Measurements from ENCODE around the gene ENTREP1.
"Not testable (repeated sequence)": the region's sequence is repeated elsewhere in the genome, so short reads cannot be mapped to it uniquely, and the experiment has no call there.

The ENTREP1 gene

DNA sequence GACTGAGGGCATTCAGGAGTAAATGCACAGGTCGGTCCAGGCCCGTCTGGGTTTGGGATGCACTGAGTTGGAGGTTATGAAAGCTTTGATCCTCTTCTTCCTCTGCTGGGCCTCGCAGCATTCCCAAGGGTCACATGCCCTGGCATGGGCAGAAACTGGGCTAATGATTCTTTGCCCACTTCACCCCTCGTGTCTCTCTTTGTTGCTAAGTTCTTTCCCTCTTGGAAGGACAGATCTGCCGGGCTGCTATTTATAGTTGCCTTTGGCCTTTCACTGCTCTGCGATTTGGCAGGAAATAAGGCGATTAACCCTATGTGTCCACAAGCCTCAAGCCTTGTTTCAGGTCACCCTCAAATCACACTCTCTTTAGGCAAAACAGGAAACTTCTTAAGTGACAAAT is 66.9 kb downstream of the ENTREP1 start:
- no peak for ATAC-seq (ENCODE audit: low read depth)
- Mint-ChIP-seq H3K4me1 (no peaks in the 10 kb centered on the region), H3K27ac (no peak overlapping the region), H3K27me3 (peaks cover 10% of the 10 kb centered on the region), H3K36me3 (no peaks in the 10 kb centered on the region), H3K4me3 (no peak overlapping the region), H3K9me3 (no peaks in the 10 kb centered on the region)
- no peak for DNase-seq (ENCODE audit: low spot score in 2 of 2)

DNA sequence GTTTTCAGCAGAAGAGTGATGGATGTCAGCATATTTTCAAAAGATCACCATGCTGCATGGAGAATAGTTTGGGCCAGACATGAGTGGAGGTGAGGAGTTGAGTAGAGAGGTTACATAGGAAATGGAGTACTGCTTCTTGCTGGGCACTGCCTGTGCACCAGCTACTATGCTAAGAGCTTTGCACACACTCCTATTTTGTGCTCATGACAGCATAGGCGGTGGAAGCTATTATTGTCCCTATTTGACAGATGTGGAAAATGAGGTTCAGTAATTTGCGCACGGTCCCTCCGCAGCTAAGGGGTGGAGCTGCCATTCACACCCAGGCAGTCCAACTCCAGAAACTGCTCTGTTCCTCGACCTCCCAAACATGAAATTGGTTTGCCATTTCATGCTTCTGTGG is 67.8 kb downstream of the ENTREP1 start:
- peaks cover 8% of the 10 kb centered on the region for H3K27me3 Mint-ChIP-seq
- no peak overlapping the region for H3K27ac Mint-ChIP-seq
- no peaks in the 10 kb centered on the region for H3K36me3 Mint-ChIP-seq
- no peak for DNase-seq (ENCODE audit: low spot score in 2 of 2)
- no peaks in the 10 kb centered on the region for H3K4me1 Mint-ChIP-seq
- ATAC-seq (ENCODE audit: low read depth): no peak
- H3K4me3 Mint-ChIP-seq: no peak overlapping the region
- H3K9me3 Mint-ChIP-seq: no peaks in the 10 kb centered on the region

GRCh38 chr9:69393425-69393824 is 68.4 kb downstream of the ENTREP1 start:
- Mint-ChIP-seq H3K9me3 (no peaks in the 10 kb centered on the region), H3K4me3 (no peak overlapping the region), H3K27me3 (peaks cover 8% of the 10 kb centered on the region), H3K4me1 (no peaks in the 10 kb centered on the region), H3K27ac (no peak overlapping the region), H3K36me3 (no peaks in the 10 kb centered on the region)
- DNase-seq (ENCODE audit: low spot score in 2 of 2) (no peak), ATAC-seq (ENCODE audit: low read depth) (no peak)

DNA sequence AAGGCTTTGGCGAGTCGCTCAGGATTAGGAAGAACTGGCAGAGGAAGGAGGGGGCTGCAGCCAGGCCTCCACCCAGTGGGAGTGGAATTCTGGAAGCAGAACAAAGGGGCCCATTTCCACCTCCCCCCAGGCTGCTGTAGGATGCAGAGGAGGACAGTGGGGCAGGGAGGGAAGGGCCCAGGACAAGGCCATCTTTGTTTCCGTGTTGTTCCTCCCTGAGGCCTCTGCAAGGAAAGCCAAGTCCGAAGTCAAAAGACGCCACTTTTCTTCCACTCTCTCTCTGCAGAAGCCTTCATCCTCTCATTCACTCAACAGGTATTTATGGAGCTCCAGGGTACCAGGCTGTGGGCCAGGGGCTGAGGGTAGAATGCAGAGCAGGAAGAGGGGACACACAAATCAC is 70.7 kb downstream of the ENTREP1 start:
- Mint-ChIP-seq H3K27me3 (peaks cover 8% of the 10 kb centered on the region), H3K4me1 (no peaks in the 10 kb centered on the region), H3K27ac (no peak overlapping the region), H3K36me3 (no peaks in the 10 kb centered on the region), H3K4me3 (no peak overlapping the region), H3K9me3 (peaks cover under 1% of the 10 kb centered on the region)
- DNase-seq (ENCODE audit: low spot score in 2 of 2) (no peak), ATAC-seq (ENCODE audit: low read depth) (no peak)

GRCh38 chr9:69396759-69397158 is 71.7 kb downstream of the ENTREP1 start:
- Mint-ChIP-seq H3K4me1 (no peaks in the 10 kb centered on the region), H3K27me3 (peaks cover 8% of the 10 kb centered on the region), H3K36me3 (no peaks in the 10 kb centered on the region), H3K9me3 (peaks cover 2% of the 10 kb centered on the region), H3K4me3 (no peak overlapping the region), H3K27ac (no peak overlapping the region)
- DNase-seq (ENCODE audit: low spot score in 2 of 2) (no peak), ATAC-seq (ENCODE audit: low read depth) (no peak)

DNA sequence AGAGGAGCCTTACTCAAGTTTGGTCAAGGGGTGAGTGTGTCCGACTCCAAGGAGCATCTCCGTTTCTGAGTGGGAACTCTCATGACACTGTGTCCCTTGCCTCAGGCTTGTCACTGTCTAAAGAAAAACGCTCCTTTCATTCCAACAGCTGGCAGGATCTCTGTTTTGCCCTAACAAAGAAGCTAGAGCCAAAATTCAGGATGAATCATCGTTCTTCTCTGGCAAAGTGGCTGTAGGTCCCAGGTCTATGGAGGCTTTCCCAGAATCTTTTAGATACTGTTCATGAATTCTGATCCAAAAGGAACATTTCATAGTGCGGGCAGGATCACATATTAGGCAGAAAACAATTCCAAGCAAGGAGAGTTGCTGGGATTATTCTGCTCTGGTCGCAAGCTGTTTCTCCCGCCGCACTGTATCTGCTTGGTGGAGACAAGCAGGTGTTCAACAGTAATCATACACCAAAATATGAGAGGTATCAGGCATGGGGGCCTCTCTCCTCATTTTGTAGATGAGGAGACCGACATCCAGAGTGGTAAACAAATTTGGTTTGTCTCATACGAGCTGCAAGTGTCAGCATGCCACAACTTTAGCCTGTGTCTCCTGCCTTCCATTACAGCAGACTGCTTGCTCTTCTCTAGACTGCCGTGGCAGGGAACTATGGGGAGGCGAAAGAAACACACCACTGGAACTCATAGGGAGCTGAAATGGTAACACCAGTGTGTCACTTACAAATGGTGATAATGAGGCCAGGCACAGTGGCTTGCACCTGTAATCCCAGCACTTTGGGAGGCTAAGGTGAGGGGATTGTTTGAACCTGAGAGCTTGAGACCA is 72.6 kb downstream of the ENTREP1 start:
- Mint-ChIP-seq H3K4me1 (no peaks in the 10 kb centered on the region), H3K9me3 (peaks cover 2% of the 10 kb centered on the region), H3K36me3 (no peaks in the 10 kb centered on the region), H3K27me3 (peaks cover 5% of the 10 kb centered on the region), H3K27ac (no peak overlapping the region), H3K4me3 (no peak overlapping the region)
- no peak for ATAC-seq (ENCODE audit: low read depth)
- no peak for DNase-seq (ENCODE audit: low spot score in 2 of 2)

- H3K4me3 Mint-ChIP-seq: no peak overlapping the region
- no peak for DNase-seq (ENCODE audit: low spot score in 2 of 2)
- H3K27ac Mint-ChIP-seq: no peak overlapping the region
- H3K9me3 Mint-ChIP-seq: peaks cover 2% of the 10 kb centered on the region
- ATAC-seq (ENCODE audit: low read depth): no peak
- no peaks in the 10 kb centered on the region for H3K36me3 Mint-ChIP-seq
- no peaks in the 10 kb centered on the region for H3K4me1 Mint-ChIP-seq
- peaks cover 6% of the 10 kb centered on the region for H3K27me3 Mint-ChIP-seq
Measured at GRCh38 chr9:69400470-69400869, 75.5 kb downstream of the ENTREP1 start.

GRCh38 chr9:69409936-69410335 is 84.9 kb downstream of the ENTREP1 start:
- not testable (repeated sequence) for H3K4me1 Mint-ChIP-seq; H3K9me3 Mint-ChIP-seq; H3K4me3 Mint-ChIP-seq; H3K27me3 Mint-ChIP-seq; DNase-seq (ENCODE audit: low spot score in 2 of 2); ATAC-seq (ENCODE audit: low read depth); H3K36me3 Mint-ChIP-seq; H3K27ac Mint-ChIP-seq

- no peak for DNase-seq (ENCODE audit: low spot score in 2 of 2)
- no peak overlapping the region for H3K27ac Mint-ChIP-seq
- H3K36me3 Mint-ChIP-seq: no peaks in the 10 kb centered on the region
- H3K4me3 Mint-ChIP-seq: no peak overlapping the region
- H3K9me3 Mint-ChIP-seq: peaks cover 5% of the 10 kb centered on the region
- peaks cover 6% of the 10 kb centered on the region for H3K27me3 Mint-ChIP-seq
- H3K4me1 Mint-ChIP-seq: no peaks in the 10 kb centered on the region
- ATAC-seq (ENCODE audit: low read depth): no peak
Measured at GRCh38 chr9:69411246-69411645, 86.2 kb downstream of the ENTREP1 start.

DNA sequence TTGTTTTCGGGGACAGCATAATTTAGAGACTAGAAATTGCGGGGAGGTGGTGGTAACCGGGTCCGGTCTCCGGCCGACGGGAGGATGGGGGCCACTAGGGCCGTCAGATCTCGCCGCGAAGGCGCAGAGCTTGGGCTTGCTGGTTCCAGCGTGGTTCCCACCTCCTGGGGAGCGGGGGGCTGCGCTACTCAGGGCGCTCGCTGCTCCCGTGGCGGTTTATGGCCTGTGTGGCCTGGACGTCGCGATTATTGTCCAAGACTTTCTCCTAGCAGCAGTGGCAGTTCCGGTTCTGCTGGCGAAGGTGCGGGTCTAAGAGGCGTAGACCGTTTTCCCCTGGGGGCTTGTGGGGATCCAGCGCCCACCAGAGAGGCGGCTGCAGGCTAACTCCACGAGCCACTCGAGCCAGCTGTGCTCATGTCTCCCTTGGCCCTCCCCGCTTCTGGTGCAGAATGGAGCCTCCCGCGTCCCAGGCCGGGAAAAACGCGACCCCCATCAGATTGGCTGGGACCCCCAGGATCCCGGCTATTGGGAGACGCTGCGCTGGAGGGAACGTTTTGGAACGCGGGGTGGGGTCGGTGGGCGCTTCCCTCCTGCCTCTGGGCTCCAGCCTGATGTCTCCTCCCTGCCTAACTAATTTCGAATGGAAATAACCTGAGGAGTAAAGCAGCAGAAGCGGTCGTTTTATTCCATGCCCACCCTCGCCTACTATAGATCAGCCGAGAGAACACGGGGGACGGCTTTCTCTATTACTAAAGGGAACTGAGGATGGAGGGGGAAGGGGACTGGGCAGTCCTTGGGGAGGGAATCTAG is 87.1 kb downstream of the ENTREP1 start:
- Mint-ChIP-seq H3K9me3 (peaks cover 5% of the 10 kb centered on the region), H3K27me3 (peaks cover 6% of the 10 kb centered on the region), H3K27ac (no peak overlapping the region), H3K4me3 (no peak overlapping the region), H3K4me1 (no peaks in the 10 kb centered on the region), H3K36me3 (no peaks in the 10 kb centered on the region)
- ATAC-seq (ENCODE audit: low read depth) (no peak), DNase-seq (ENCODE audit: low spot score in 2 of 2) (no peak)

GRCh38 chr9:69412741-69413150 is 87.7 kb downstream of the ENTREP1 start:
- ATAC-seq (ENCODE audit: low read depth) (no peak), DNase-seq (ENCODE audit: low spot score in 2 of 2) (no peak)
- Mint-ChIP-seq H3K4me3 (no peak overlapping the region), H3K36me3 (no peaks in the 10 kb centered on the region), H3K27me3 (peaks cover 6% of the 10 kb centered on the region), H3K9me3 (peaks cover 5% of the 10 kb centered on the region), H3K4me1 (no peaks in the 10 kb centered on the region), H3K27ac (no peak overlapping the region)

GRCh38 chr9:69420611-69421270 is 95.7 kb downstream of the ENTREP1 start:
- Mint-ChIP-seq H3K4me3 (no peak overlapping the region), H3K36me3 (no peaks in the 10 kb centered on the region), H3K9me3 (no peaks in the 10 kb centered on the region), H3K4me1 (peaks cover 2% of the 10 kb centered on the region), H3K27ac (no peak overlapping the region), H3K27me3 (peaks cover 12% of the 10 kb centered on the region)
- ATAC-seq (ENCODE audit: low read depth): no peak
- no peak for DNase-seq (ENCODE audit: low spot score in 2 of 2)

GRCh38 chr9:69421908-69422801 is 97.1 kb downstream of the ENTREP1 start:
- H3K4me1 Mint-ChIP-seq: peaks cover 5% of the 10 kb centered on the region
- H3K27ac Mint-ChIP-seq: no peak overlapping the region
- ATAC-seq (ENCODE audit: low read depth) (no peak), DNase-seq (ENCODE audit: low spot score in 2 of 2) (peak; percentile 20)
- H3K9me3 Mint-ChIP-seq: no peaks in the 10 kb centered on the region
- H3K27me3 Mint-ChIP-seq: peaks cover 12% of the 10 kb centered on the region
- H3K36me3 Mint-ChIP-seq: no peaks in the 10 kb centered on the region
- H3K4me3 Mint-ChIP-seq: no peak overlapping the region
